HCT116 (cell line): ENCODE data around the gene RYR3.

ENCODE experiments used
- CBX3 ChIP-seq: IDR thresholded peaks from 2 replicates; pipeline ENCODE4 v1.6.1; 2012; ENCODE audit warnings: low read depth
- EZH2 ChIP-seq: fragments of 200-600 bp; sonication (generic); IDR thresholded peaks from 2 replicates; pipeline ENCODE4 v1.6.1; 2017; ENCODE audit warnings: antibody characterized with exemption, mixed run types
- POLR2A ChIP-seq: IDR thresholded peaks from 2 replicates; pipeline ENCODE4 v1.7.0; 2011; ENCODE audit warnings: borderline replicate concordance; ENCODE audit not compliant: insufficient read depth, insufficient read length; ENCODE audit errors: extremely low read depth
- YY1 ChIP-seq: IDR thresholded peaks from 2 replicates; pipeline ENCODE4 v1.6.1; 2011; ENCODE audit warnings: low read length, low read depth, moderate library complexity, mild to moderate bottlenecking; ENCODE audit not compliant: insufficient replicate concordance; ENCODE audit errors: extremely low read depth
- TF ChIP-seq, protein P1 (sequence below), 3 experiments: fragments of 200-600 bp in 1 of 3; sonication (generic) in 1 of 3; IDR thresholded peaks in 2 of 3; conservative IDR thresholded peaks in 1 of 3; 2 replicates each; pipeline ENCODE4 v1.5.1; 2012 to 2017; ENCODE audit warnings: low read depth in 2 of 3, low read length in 2 of 3, antibody characterized with exemption in 1 of 3, borderline replicate concordance in 1 of 3, control low read depth in 1 of 3, mild to moderate bottlenecking in 1 of 3, mixed read lengths in 1 of 3, mixed run types in 1 of 3, moderate library complexity in 1 of 3; ENCODE audit not compliant: insufficient read depth in 1 of 3

DNA sequence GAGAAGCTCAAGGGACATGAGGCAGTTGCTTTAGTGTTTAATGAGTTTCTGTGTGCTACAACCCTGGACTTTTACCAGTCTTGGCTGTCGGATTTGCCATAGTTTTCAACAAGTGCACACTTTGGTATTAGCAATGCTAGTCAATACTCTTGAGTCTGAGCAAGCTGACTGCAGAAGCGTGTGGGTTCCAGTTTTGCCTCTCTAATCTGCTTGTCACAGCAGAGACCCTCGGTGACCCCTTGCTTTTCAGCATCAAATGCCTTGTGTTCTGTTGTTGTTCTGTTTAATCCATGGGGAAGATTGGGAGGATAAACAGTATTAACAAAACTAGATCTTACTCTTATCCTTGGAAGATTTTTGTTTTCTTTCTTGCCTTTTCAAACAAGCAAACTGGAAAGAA is 463.2 kb downstream of the RYR3 start:
- TF ChIP-seq, protein P1, sequence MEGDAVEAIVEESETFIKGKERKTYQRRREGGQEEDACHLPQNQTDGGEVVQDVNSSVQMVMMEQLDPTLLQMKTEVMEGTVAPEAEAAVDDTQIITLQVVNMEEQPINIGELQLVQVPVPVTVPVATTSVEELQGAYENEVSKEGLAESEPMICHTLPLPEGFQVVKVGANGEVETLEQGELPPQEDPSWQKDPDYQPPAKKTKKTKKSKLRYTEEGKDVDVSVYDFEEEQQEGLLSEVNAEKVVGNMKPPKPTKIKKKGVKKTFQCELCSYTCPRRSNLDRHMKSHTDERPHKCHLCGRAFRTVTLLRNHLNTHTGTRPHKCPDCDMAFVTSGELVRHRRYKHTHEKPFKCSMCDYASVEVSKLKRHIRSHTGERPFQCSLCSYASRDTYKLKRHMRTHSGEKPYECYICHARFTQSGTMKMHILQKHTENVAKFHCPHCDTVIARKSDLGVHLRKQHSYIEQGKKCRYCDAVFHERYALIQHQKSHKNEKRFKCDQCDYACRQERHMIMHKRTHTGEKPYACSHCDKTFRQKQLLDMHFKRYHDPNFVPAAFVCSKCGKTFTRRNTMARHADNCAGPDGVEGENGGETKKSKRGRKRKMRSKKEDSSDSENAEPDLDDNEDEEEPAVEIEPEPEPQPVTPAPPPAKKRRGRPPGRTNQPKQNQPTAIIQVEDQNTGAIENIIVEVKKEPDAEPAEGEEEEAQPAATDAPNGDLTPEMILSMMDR (IDR thresholded peaks at IDR 0.05 in 2 of 3, conservative IDR thresholded peaks at IDR 0.05 in 1 of 3; ENCODE audit: borderline replicate concordance in 1 of 3, insufficient read depth in 1 of 3, low read depth in 2 of 3, low read length in 2 of 3), result no peak
- TF ChIP-seq POLR2A (no peak), CBX3 (no peak), YY1 (no peak), EZH2 (no peak)
